ENCODE results near the gene EBNA1BP2.
"Not testable (repeated sequence)": the region's sequence is repeated elsewhere in the genome, so short reads cannot be mapped to it uniquely, and the experiment has no call there.

EBNA1BP2 gene

DNA sequence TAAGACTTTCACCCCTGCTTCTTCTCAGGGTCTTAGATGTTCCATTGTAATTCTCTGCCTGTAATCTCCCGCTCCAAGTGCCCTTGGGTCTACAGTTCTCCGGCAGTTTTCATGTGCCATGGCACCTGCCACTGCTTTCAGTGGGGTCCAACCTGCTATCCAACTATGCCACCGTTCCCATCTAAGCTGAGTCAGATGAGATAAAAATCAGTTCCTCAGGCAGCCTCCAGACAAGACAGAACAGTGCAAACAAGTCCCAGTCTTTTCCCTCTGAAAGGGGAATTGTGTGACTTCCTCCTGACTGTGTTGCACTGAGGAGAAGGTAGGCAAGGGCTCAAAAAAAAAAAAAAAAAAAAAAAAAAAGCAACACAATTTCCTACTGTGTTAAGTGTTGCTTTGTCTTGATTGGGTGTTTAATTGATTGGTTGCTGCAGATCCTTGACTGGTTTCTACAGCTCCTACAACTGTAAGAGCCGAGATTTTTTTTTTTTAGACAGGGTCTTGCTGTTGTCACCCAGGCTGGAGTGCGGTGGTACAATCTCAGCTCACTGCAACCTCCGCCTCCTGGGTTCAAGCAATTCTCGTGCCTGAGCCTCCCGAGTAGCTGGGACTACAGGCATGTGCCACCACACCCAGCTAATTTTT is 50.7 kb downstream of the EBNA1BP2 start:
- no peak for DNase-seq (ENCODE audit: low read depth, low spot score)

DNA sequence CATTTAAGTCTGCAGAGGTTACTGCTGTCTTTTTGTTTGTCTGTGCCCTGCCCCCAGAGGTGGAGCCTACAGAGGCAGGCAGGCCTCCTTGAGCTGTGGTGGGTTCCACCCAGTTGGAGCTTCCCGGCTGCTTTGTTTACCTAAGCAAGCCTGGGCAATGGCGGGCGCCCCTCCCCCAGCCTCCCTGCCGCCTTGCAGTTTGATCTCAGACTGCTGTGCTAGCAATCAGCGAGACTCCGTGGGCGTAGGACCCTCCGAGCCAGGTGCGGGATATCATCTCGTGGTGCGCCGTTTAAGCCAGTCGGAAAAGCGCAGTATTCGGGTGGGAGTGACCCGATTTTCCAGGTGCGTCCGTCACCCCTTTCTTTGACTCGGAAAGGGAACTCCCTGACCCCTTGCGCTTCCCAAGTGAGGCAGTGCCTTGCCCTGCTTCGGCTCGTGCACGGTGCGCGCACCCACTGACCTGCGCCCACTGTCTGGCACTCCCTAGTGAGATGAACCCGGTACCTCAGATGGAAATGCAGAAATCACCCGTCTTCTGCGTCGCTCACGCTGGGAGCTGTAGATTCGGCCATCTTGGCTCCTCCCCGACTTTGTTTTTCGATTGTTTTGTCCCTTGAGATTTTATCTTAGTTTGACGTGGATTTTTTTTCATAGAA is 52.0 kb downstream of the EBNA1BP2 start:
- DNase-seq (ENCODE audit: low read depth, low spot score) = not testable (repeated sequence)

Measured in activated naive CD8-positive, alpha-beta T cell treated with anti-CD3 and anti-CD28 coated beads, Interleukin-2, amount 50 U/mL, for 16 hours (primary cell).